GM10847 (cell line): ENCODE measurements around the gene SFXN5.

ENCODE experiments used
- POLR2A ChIP-seq: IDR thresholded peaks from 2 replicates; pipeline ENCODE4 v1.6.1; 2011; ENCODE audit not compliant: insufficient read length; ENCODE audit errors: extremely low read depth

Gene SFXN5

GRCh38 chr2:72914589-72915319 lies 156.8 kb downstream of the SFXN5 start:
- no peak for TF ChIP-seq POLR2A

GRCh38 chr2:72914206-72914559 lies 157.3 kb downstream of the SFXN5 start:
- no peak for TF ChIP-seq POLR2A

DNA sequence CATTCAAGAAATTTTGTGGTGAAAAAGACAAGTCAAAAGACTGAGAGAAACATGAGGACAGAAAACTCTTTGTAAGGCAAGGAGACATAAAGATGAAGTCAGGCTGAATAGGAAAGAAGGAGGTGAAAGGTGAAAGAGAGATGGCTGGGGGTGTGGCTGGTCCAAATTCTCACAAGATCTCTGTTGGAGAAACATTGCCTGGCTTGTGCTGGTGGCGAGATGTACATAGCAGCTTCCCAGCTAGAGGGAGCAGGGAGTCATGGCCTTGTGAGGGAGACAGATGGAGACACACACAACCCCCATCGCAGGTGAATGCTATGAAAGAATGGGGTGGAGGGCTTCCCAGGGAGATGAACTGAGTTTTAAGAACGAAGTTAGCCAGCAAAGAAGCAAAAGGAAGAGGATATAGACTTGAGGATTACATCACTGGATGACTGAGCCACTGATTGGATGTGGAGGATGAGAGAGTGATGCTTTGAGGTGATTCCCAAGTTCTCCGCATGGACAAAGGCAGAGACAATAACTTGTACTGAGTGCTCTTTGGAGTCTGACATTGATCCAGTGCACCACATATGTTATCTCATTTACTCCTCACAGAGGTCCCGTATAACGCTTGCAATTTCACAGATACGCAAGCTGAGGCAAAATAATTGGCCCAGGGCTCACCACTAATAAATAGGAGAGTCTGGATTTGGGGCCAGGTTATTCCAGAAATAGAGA lies 157.9 kb downstream of the SFXN5 start:
- no peak for TF ChIP-seq POLR2A

DNA sequence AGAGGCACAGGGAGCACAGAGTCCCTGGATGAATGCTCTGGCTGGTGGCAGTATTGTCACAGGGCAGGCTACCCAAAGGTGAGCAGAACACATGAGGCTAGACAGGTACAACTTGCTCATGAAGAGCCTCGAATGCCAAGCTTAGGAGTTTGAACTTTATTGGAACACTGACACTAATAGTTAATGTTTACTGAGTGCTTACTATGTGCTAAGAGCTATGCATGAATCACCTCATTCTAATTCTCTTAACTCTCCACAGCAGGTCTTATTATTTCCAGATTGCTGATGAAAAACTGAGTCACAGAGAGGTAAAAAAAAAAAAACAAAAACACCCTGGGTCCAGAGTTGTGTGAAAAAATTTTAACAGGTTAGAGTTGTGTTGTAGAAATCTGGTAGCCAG lies 160.3 kb downstream of the SFXN5 start:
- TF ChIP-seq POLR2A: no peak

GRCh38 chr2:72908741-72909140 lies 162.8 kb downstream of the SFXN5 start:
- TF ChIP-seq POLR2A: no peak

DNA sequence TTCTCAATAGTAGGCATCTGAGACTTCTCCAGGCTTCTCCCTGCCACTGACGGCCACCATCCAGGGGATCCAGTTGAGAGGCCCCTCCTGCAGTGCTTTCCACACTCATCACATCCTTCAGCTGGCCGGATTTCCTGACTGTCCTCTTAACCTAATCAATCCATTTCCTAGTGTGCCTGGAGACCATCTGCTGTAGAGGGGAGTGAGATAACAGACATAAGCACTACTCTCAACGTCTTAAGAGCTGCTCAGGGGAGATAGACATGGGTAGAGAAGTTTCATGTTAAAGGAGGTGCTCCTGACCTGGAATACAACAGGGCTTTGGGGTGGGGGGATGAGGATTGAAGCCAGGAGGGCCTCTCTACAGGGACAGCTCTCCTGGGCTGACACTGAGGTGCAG lies 170.1 kb downstream of the SFXN5 start:
- TF ChIP-seq POLR2A: no peak

DNA sequence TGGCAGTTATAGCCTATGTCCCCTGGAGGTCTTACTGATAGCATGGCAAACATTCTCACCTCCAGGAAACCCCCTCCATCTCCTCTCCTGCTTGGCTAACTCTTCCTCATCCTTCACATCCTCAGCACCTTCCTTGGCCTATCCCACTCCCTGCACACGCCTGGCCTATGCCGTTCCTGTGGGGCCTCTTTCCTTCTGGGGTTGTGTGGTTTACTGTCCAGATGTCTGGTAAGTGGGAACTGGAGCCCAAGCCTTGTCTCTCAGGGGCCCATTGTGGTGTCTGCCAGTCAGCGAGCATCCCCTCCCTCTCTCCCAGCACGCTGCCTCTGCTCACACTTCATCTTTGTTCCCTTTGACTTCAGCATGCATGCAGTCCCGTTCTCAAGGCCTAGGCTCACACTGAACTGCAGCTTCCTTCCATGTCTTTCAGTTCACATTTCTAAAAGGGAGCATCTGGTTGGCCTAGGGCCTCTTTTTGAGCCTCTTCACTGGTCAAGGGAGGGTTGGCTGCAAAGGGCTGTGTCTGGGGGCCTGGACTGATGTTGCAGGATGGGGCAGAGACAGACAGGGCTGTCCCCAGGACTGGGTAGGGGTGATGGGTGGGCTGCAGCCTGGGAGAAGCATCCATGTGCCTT lies 171.2 kb downstream of the SFXN5 start:
- TF ChIP-seq POLR2A: no peak

DNA sequence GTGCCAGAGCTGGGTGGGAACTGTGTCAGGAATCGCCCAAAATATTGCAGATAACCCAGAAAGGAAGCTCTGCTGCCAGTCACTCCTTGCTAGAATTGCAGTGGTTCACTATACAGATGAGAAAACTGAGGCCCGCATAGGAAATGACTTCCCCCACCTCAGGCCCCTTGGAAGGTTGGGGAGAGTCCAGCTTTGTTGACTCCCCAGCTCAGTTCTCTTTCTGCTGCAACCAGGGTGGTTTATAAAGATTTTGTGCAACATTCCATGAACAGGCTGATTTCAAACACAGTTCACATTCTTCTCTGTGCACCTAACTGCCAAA lies 173.0 kb downstream of the SFXN5 start:
- no peak for TF ChIP-seq POLR2A

- TF ChIP-seq POLR2A: no peak
These were observed 173.5 kb downstream of the SFXN5 start for GRCh38 chr2:72897785-72898584.

- no peak for TF ChIP-seq POLR2A
These were observed 175.1 kb downstream of the SFXN5 start for GRCh38 chr2:72896446-72896845.

GRCh38 chr2:72895759-72896281 lies 175.7 kb downstream of the SFXN5 start:
- no peak for TF ChIP-seq POLR2A

DNA sequence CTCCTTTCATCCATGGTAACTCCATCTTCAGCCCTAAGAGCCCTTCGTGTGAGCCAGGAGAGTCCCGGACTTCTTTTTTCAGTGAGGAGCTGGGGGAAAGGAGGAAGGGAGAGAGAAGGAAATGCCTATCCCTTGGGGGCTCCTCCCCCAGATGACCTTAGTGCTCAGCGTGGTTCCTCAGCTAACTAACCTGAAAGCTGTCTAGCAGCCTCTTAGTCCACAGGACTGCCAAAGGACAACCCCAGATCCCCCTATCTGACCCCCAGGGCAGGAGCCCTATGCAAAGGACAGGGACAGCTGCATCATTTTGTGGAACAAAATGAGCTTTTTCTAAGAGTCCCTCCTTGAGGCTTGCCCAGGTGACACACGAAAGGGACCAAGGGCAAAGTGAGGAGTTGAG lies 176.4 kb downstream of the SFXN5 start:
- no peak for TF ChIP-seq POLR2A

GRCh38 chr2:72894514-72894913 lies 177.0 kb downstream of the SFXN5 start:
- no peak for TF ChIP-seq POLR2A

DNA sequence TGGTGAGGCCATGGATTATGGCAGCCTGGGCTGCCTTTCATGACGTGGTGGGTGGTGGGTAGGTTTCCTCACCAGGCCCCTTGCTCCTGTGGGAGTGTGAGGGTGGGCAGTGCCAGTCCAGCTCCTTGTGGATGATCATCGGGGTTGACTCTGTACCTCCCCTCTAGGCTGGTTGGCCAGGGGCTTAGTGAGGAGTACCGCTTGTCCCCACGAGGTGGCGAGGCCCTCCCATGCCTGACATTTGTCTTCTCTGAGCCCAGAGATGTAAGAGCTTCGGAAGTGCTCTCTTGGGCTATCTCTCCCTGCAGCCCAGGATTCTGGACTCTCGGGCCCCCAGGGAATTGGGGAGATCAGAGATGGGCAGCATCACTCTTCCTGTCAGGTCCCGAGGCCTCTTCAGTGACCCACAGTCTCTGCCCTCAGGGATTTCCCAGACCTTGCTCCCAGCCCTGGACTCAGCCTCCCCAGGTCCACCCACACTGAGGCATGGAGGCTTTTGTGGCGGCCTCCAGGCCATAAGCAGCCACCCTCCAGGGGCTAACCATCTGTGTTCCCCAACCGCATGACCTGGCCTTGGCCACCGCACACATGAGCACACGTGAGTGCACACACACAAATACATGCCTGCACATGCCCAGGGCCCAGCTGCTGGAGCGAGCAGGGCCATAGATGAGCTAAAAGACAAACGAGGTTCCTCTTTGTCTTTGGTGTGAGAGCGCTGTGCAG lies 177.8 kb downstream of the SFXN5 start:
- no peak for TF ChIP-seq POLR2A
